ENCODE measurements around the gene TSFM.

Gene TSFM

GRCh38 chr12:57836442-57837375 is 54.1 kb downstream of the TSFM start:
- DNase-seq: peak; percentile 95

- DNase-seq: peak; percentile 78
These were observed 55.4 kb downstream of the TSFM start for GRCh38 chr12:57837864-57838562.

- DNase-seq: no peak
These were observed 56.2 kb downstream of the TSFM start for GRCh38 chr12:57838594-57839302.

GRCh38 chr12:57839996-57840395 is 57.4 kb downstream of the TSFM start:
- DNase-seq: no peak

- DNase-seq: no peak
These were observed 58.1 kb downstream of the TSFM start for GRCh38 chr12:57840726-57841125.

- no peak for DNase-seq
These were observed 58.9 kb downstream of the TSFM start for GRCh38 chr12:57841445-57841844.

- no peak for DNase-seq
These were observed 60.0 kb downstream of the TSFM start for GRCh38 chr12:57842342-57843294.

GRCh38 chr12:57844709-57845477 is 62.3 kb downstream of the TSFM start:
- peak; percentile 79 for DNase-seq

- peak; percentile 36 for DNase-seq
These were observed 63.1 kb downstream of the TSFM start for GRCh38 chr12:57845478-57846284.

GRCh38 chr12:57846285-57846576 is 63.6 kb downstream of the TSFM start:
- DNase-seq: no peak

GRCh38 chr12:57846577-57847319 is 64.2 kb downstream of the TSFM start, which contains the start of gene CTDSP2:
TSS of gene CTDSP2 (minus strand) at chr12:57846729. CDS start at chr12:57846435, 294 bp downstream.
- peak; percentile 99 for DNase-seq
